GM18907 (cell line): ENCODE measurements around the gene SPEF2.
"Not testable (repeated sequence)": the region's sequence is repeated elsewhere in the genome, so short reads cannot be mapped to it uniquely, and the experiment has no call there.

Experiments used
- ATAC-seq: cut with Tn5 transposase; IDR thresholded peaks from one replicate; pipeline ENCODE4 v1.9.1; 2021; ENCODE audit warnings: mild to moderate bottlenecking, moderate library complexity; ENCODE audit not compliant: unreplicated experiment

SPEF2 gene

DNA sequence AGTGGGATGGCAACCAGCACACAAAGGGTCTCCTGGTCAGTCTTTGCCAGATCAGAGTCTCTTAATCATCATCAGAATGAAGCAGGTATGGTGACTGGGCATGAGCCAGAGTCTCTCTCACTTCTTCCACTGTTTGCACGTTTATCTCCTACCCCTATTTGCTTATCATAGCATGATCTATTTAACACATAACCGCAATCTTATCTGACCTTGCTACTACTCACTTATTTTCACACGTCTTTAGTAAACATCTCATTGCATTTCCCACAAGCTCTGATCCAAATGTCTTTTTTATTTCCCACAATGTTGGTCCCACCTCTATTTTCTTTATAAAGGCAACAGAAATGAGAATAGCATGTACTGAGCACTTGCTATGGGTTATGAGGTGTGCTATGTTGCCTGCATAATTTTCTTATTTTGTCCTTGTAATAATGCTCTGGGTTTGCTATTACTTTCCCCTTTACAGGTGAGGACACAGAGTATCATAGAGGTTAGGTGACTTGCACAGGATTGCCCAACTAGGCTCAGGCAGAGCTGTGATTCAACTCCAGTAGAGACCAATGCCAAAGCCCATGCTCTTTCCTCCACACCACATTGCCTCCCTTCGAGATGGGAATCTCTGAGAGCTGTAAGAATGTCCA lies 199.3 kb downstream of the SPEF2 start:
- ATAC-seq = no peak

DNA sequence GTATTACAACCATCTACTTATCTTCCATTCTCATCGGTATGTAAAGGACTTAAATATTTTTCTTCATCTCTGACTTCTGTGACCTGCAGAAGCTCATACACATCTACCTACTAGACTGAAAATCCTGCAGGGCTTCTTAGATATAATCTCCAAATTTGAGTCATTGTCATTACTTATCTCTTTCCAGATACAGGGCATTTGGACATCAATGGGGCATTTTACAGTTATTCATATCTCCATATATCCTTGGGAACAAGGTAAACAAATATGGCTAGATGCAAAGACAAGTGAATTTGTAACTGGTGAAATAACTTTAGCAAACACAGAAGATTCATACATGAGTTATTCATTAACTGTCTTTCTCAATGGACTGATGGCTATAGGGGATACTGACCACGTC lies 201.4 kb downstream of the SPEF2 start:
- no peak for ATAC-seq

DNA sequence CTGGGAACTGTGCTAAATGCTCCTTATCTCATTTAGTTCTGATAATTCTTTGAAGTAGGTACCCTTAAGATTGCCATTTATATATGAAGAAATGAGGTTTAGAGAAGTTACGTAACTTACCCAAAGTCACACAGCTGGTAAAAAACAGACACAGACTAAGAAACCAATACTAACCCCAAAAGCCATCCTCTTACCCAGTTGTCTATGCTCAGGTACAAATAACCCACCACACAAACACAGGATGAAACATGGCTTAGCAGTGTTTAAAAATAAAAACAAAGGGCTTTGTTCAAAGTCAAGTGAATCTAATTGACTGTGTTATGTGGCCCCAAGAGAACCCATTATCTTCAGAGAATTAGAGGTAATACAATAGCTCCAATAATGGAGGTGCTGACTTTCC lies 202.0 kb downstream of the SPEF2 start:
- ATAC-seq = no peak

DNA sequence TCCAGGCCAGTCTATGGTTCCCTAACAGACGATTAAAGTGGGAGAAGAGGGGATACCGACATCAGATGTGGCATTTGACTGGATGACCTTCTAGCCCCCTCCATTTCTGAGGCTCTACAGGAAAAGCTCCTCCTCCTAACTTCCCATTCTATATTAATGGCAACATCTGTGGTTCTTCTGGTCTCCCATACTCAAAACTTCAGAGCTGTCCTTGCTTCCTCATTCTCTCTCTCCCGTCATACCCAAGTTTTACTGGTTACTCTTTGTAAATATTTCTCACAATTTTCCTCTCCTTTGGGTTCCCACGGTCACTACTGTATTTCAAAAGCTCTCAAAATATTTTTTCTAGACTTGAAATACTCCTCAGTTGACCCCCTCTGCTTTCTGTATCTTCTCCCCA lies 203.1 kb downstream of the SPEF2 start:
- ATAC-seq = no peak

DNA sequence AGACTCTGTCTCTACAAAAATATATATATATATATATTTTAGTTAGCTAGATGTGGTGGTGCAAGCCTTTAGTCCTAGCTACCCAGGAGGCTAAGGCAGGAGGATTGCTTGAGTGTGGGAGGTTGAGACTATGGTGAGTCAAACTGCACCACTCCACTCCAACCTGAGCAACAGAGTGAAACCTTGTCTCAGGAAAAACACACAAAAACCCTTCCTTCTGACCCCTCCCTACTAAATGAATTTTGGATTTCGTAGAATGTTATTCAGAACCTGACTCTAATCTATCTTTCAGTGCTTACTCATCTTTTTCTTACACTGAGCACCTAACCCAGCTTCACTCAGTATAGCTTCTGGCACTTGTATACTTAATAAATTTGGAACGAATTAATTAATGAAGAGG lies 203.8 kb downstream of the SPEF2 start:
- ATAC-seq = no peak

DNA sequence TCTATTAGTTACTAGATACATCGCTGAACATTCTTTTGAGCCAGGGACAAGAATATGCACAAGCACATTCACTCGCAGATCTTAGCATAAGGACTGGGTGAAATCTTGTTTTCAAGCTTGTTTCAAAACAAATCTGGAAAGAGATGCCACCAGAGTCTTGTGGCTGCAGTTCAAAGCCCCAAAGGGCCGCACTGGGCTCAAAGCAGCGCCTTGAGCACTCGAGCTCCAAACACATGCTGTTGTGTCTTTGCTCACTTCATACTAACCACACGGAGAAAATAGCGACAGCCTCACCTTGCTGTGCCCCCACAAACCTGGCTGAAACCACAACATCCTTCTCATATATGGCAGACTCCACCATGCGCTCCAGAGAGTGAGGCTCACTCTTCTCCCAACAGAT lies 204.8 kb downstream of the SPEF2 start:
- ATAC-seq = no peak

DNA sequence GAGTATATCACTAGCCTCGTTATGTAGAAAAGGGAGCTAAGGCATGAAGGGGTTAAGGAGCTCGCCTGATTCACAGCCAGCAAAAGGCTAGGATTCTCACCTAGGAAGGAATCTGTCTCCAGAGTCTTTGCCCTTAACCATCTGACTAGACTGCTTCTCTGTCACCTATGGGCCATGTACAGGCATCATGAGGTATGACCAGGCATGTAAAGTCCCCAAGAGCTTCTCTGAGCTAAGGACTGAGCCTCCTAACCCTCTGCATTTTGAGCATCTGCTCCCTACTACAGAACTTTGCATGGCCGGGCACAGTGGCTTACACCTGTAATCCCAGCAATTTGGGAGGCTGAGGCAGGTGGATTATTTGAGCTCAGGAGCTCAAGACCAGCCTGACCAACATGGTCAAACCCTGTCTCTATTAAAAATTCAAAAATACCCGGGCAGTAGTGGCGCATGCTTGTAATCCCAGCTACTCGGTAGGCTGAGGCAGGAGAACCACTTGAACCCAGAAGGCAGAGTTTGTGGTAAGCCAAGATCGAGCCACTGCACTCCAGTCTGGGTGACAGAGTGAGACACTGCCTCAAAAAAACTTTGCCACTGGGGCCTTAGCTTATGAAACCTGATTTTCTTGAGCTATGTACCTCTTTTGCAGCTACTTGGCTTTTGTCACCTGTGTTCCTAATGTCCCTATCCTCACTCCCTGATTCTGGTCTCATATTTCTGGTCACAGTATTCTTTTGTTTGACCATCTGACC lies 205.9 kb downstream of the SPEF2 start:
- no peak for ATAC-seq

DNA sequence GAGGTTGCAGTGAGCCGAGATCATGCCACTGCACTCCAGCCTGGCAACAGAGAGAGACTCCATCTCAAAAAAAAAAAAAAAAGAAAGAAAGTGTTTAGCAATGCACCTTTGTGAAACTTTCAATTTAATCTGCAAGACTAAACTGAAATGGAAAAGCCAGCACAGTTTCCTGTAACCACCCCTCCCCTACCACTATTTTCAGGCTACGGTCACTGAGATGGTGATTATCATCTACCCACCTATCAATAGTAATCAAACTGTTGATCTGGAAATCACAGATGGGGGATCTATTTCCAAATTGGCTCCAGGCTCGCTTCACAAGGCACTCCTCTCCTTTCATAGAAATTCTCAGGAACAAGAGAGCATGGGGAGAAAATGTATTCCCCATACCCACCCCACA lies 208.4 kb downstream of the SPEF2 start:
- no peak for ATAC-seq

DNA sequence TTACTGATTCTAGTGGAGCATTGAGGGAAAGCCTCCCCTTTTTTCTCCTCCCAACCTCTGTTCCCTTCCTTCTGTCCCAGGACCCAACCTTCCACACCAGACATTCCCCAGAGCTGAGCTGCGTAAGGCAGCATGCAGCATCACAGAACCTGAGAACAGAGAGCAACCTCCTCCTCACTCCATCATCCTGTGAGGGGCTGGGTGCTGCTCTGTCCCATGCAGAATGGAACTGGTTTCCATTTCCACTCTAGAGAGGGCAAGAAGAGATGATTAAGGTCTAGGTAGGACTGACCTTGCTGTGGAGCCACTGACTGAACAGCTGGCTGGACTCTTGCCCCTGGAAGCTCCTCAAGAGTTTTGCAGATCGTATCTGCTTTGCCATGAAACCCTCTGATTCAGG lies 208.9 kb downstream of the SPEF2 start:
- no peak for ATAC-seq

DNA sequence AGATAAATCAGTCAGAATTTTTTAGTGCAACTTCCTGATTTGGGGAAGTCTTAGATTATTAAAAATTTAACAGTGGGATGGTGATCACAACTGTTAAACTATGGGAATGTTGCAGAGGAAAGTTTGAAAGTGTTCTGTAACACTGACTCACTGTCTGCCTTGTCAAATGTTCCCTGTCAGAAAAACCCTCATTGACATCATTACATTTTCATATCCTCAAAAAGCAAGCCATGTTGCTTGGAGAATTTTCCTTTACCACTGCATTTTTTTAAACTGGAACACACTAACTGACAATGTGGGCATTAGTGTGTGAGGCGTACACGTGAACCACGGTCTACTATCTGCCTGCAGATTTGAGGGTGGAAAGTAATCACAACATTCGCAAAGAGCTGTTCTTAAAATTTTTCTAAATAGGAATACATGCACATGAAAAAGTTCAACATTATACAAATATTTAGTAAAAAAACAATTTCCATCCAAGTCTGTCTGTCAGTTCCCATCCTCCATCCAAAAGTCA lies 210.5 kb downstream of the SPEF2 start:
- no peak for ATAC-seq

DNA sequence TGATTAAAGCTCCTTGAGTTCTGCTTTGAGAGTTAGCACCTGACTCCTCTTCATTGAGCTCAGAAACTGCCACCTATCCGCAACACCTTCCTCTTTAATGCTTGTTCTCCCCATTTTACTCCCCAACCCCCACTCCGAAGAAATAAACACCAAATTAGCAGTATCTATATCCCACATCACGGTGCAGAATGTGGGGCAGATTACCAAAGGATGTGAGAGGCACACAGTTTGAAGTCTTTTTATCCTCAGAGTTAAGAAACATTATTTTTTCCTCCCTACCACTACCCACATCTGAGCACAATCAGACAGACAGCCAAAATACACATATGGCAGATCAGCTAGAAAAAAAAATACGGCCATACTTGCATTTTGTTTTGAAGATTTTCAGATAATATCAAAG lies 212.9 kb downstream of the SPEF2 start:
- no peak for ATAC-seq

DNA sequence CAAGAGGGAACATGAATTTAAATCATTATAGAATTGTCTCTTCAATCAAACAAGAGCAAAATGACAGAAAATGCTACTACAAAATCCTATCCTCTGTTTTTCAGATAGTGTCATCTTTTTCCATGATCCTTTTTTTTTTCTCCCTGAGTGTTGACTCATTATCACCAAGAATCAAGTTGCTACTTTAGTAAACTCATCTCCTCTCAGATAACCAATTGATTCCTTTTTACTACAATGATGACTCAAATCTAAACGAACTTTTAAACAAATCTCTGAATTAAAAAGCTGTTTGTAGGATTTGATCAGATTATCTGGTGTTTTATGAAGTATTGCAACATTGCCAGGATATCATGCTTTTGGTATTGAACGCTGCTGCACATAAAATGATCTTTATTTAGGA lies 215.1 kb downstream of the SPEF2 start:
- no peak for ATAC-seq

DNA sequence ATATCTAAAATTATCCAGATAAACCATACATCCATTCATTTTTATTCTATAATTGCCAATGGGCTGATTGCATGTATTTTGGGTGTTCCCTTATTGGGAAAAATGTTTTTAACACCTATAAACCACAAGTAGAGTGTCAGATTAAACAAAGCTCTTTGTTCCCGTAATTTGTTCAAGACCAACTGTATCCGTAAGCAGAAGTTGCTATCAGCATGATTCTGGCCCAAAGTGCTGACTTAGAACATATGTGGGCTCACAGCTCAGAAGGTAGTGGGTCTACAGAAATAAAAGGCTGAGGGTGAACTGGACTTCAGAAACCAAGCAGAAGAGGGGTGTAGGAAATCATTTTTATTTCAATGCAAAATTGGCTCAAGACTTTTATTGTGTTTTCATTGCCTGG lies 215.6 kb downstream of the SPEF2 start:
- ATAC-seq = no peak

DNA sequence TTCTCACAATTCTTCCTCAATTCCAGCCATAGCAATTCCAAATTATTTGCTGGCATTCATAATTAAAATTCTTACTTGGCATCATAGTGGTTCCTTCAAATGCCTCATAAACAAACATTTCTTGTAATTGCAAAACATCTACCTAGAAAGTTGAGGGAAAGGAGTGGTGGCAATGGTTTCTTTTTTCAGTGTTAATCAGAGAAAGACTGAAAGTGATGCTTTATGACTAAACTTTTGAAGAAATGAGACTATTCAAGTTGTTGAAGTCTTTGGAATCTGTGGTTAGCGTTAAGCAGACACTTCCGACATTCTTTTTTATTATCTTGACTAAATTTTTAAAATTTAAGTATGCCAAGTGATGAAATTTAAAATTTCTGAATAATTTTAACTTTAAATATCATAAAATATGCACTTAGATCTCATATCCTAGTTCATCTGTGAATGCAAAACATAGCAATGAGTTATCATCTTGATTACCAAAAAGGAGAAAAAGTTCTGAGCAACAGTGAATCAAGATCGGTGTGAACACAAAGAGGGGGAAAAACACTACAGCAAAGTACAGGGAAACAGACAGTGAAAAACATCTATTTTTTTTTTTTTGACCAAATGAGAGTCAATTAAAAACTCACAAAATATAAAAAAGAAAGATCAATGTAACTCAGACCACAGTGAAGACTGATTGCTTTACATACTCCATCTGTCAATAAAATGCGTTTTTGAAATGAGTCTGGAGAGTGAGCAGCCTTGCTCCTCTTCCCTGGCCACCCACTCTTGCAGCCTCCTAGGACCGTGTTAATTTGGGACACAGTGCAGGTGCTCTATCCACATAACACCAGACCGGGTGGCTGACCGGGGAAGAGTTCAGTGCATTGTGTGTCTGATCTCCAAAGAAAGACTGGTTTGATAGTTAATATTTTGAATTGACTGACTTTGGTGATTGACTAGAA lies 218.4 kb downstream of the SPEF2 start:
- ATAC-seq = no peak

DNA sequence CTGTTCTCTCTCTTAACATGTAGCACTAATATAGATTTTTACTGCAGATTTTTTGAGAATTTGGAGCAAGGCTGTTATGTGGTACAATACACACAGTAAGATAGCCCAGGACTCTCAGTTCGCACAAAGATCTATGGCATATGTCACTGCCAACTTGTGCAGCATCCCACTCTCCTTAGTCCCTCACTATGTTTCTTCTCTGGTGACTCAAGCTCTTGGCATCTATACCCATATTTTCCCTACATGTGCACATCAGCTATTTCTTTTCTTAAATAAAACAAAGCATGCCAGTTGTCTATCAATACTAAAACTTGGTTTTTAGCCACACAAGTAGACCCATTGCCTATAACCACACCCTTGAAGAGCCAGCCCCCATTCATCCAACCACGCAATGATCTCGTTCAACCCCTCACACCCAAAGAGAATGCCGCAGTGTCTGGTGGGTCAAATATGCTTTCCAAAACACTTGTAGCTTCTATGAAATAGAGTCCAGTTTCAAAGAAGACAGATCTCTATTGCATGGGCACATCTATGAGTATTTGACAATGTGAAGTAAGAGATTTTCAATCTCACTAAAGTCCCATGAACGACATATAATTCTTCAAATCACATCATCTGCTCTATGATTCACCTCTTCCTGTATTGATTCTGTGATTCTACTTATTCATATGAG lies 220.8 kb downstream of the SPEF2 start:
- ATAC-seq = no peak

DNA sequence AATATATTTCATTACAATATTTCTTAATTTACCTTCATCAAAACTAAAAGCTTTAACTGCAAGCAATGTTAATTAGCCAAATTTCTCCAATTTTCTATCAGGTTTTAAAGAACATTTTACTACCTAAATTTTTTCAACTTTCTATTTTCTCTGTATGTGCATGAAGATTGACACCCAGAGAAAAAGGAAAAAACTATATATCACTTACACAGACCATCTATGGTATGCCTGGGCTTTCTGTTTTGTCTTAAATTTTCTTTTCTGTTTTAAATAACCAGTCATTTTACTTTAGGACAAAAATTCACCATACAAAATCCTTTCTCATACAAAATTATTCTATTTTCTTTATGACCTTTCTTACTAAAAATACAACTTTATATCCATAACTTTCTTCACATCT lies 225.2 kb downstream of the SPEF2 start:
- no peak for ATAC-seq

DNA sequence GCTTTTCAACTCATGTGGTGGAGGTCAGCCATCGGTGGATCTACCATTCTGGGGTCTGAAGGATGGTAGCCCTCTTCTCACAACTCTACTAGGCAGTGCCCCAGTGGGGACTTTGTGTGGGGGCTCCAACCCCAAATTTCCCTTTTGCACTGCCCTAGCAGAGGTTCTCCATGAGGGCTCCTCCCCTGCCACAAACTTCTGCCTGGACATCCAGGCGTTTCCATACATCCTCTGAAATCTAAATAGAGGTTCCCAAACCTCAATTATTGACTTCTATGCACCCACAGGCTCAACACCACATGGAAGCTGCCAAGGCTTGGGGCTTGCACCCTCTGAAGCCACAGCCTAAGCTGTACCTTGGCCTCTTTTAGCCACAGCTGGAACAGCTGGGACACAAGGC lies 227.8 kb downstream of the SPEF2 start:
- not testable (repeated sequence) for ATAC-seq

DNA sequence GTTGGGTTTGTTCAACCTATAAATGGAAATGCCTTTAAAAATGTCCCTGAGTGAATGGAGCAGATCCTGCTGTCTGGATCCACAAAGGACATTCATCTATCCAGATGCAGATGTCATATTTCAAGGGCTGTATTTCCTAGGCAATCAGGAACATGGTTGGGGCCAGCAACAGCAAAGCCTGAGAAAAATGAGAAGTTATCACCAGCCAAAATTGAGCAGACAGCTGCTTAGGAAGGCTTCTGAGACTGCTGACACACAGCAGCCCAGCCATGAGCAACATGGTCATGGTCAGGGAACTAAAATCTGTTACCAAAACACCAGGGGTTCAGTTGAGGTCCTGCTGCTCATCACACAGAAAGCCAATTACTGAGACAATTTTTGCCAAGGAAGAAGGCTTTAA lies 229.8 kb downstream of the SPEF2 start:
- no peak for ATAC-seq

DNA sequence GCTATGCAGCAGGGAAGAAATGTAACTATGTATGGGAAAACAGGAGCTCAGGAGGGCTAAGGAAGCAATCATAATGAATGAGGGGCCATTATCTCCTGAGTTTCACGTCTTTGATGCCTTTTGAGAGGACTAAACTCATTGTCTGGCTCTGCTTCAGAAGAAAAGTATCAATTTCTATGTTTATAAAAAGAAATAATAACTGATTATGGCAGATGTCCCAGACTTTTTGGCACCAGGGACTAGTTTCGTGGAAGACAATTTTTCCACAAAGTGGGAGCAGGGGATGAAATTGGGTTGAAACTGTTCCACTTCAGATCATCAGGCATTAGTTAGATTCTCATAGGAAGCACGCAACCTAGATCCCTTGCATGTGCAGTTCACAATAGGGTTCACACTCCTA lies 230.3 kb downstream of the SPEF2 start:
- ATAC-seq = no peak

DNA sequence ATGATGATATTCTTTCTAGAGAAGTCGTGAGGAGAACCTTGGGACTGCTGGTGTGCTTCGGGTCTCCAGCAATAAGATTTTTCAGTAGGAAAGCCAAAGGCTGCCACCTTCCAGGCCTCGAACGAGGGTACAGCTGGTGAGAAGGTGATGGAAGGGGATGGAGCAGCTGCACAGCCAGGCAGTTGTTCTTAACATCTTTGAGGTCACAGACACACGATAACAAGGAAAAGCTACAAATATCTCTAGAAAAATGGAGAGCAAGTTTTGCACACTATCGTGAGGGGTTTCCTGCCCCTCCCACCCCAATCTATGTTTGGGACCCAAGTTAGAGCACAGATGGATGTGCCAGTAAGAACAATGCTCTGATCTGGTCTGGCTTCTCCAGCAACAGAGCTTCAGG lies 232.2 kb downstream of the SPEF2 start:
- no peak for ATAC-seq
